HUDEP-2 (cell line): ENCODE results near the gene PLCL2.

Experiments used
- DNase-seq, 76 experiments: peaks; one replicate each; lab custom pipeline; 2025; ENCODE audit not compliant: unreplicated experiment in 76 of 76; lab: John Stamatoyannopoulos, UW

The PLCL2 gene

DNA sequence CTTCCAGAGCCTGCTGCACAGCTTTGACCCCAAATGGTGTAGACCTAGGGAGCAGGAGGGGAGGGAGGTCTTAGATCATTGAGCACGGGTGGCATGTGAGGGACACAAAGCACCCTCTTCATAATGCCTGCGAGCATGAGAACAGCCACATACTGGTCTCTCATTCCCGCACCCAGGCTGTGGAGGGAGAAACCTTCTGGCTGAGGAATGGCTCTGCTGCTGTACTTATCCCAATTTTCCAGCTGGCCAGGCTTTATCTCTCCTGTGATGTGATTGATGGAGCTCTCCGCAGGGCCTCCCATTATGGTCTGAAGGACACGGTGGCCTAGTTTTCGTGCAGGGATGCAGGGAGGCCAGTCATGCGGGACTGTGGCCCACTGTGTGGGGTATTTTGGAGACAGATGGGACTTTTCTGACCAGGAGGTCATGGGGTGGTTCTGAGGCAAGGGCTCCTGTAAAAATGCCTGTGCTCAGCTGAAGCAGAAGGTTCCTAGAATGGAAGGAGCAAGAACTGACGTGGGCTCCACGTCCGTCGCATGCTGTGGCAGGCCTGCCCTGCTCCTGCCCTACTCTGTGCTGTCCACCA lies 251.5 kb downstream of the PLCL2 start:
- DNase-seq: no peak

- DNase-seq: no peak
Observed at GRCh38 chr3:17137321-17137826, 252.6 kb downstream of the PLCL2 start.

GRCh38 chr3:17138246-17139039 lies 253.7 kb downstream of the PLCL2 start:
- no peak for DNase-seq
